ENCODE measurements around the gene PAX8.

- TF ChIP-seq CTCF (conservative IDR thresholded peaks at IDR 0.05; ENCODE audit: low read length) (no peak), EZH2phosphoT487 (IDR thresholded peaks at IDR 0.05; ENCODE audit: borderline replicate concordance, low read depth, low read length) (no peak)
These were observed 23.3 kb downstream of the PAX8 start for GRCh38 chr2:113255140-113256070.
